HFF-Myc (cell line): ENCODE results near the gene LRIG3.
"Not testable (repeated sequence)": the region's sequence is repeated elsewhere in the genome, so short reads cannot be mapped to it uniquely, and the experiment has no call there.

Experiments used
- DNase-seq: peaks from one replicate; pipeline ENCODE4 v3.0.0-alpha.2; 2011; ENCODE audit warnings: low read depth; ENCODE audit errors: extremely low read depth
- H3K4me3 ChIP-seq: replicated peaks from 2 replicates; pipeline ENCODE4 v1.5.1; 2011; ENCODE audit warnings: low read depth, mild to moderate bottlenecking, control low read depth, low read length
- TF ChIP-seq, protein P1 (sequence below): IDR thresholded peaks from 2 replicates; pipeline ENCODE4 v1.5.1; 2012; ENCODE audit warnings: mild to moderate bottlenecking, low read depth, low read length, control low read depth; ENCODE audit errors: missing control alignments

LRIG3 gene

GRCh38 chr12:58905422-58905821 is 14.9 kb downstream of the LRIG3 start:
- no peak for DNase-seq
- TF ChIP-seq, protein P1, sequence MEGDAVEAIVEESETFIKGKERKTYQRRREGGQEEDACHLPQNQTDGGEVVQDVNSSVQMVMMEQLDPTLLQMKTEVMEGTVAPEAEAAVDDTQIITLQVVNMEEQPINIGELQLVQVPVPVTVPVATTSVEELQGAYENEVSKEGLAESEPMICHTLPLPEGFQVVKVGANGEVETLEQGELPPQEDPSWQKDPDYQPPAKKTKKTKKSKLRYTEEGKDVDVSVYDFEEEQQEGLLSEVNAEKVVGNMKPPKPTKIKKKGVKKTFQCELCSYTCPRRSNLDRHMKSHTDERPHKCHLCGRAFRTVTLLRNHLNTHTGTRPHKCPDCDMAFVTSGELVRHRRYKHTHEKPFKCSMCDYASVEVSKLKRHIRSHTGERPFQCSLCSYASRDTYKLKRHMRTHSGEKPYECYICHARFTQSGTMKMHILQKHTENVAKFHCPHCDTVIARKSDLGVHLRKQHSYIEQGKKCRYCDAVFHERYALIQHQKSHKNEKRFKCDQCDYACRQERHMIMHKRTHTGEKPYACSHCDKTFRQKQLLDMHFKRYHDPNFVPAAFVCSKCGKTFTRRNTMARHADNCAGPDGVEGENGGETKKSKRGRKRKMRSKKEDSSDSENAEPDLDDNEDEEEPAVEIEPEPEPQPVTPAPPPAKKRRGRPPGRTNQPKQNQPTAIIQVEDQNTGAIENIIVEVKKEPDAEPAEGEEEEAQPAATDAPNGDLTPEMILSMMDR = no peak
- no peak overlapping the region for H3K4me3 ChIP-seq

GRCh38 chr12:58902726-58903125 is 17.6 kb downstream of the LRIG3 start:
- DNase-seq, H3K4me3 ChIP-seq: not testable (repeated sequence)

DNA sequence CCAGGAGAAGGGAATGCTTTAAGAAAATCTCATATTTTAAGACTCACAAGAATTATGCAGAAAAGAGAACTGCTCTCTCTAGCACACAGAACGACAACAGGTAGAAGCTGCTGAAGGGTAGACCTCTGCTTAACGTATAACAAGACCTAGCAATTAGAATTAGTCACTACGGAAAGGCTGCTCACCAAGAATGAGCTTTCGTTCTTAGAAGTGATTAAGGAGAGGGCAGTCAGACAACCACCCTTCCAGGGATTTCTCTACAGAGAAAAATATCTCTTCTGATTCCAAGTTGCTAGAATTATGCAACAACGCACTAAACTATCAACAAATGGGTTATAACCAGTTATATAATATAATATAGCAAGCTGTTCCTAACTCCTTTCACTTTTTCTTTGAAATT is 18.6 kb downstream of the LRIG3 start:
- DNase-seq = no peak
- no peak overlapping the region for H3K4me3 ChIP-seq

GRCh38 chr12:58897969-58898368 is 22.3 kb downstream of the LRIG3 start:
- no peak for DNase-seq
- H3K4me3 ChIP-seq = no peak overlapping the region
- TF ChIP-seq, protein P1 = no peak

More for the DNA sequence above, 18.6 kb downstream of the LRIG3 start:
- TF ChIP-seq, protein P1 = no peak

DNA sequence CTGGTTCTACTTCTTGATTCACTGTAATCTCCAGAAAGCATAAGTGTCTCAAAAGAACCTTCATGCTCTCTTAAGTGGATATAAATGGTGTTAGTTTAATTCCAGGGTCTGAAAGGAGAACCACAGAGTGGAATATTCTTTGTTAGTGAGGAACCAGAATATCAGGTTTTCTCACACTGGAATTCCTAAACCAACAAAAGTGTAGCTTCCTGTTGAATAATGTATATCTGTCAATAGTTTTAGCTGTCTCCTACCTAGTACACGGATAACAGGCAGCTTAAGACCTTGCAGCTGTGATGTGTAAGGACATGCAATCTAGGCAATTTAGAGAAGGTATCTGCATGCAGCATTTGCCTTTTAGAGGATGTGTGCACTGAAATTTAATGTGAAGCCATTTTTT is 24.0 kb downstream of the LRIG3 start:
- DNase-seq = no peak
- TF ChIP-seq, protein P1 = no peak
- no peak overlapping the region for H3K4me3 ChIP-seq

DNA sequence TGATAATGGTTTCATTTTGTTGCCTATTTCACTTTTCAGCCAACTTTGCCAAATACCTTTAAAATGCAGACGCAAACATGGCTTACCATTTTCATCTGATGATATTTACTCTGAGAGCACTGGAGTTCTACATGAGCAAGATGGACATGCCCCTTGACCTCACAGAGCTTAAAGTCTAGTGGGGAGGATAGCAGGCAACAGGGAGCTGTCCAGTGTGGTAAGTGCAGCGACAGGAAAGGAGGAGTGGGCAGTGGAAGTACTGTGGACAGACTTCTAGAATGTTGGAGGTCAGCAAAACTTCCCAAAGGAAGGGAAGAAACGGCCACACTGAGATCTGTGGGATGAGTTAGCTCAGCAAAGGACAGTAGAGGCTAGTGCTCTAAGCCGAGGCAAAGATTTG is 25.3 kb downstream of the LRIG3 start:
- no peak overlapping the region for H3K4me3 ChIP-seq
- TF ChIP-seq, protein P1 = no peak
- no peak for DNase-seq

DNA sequence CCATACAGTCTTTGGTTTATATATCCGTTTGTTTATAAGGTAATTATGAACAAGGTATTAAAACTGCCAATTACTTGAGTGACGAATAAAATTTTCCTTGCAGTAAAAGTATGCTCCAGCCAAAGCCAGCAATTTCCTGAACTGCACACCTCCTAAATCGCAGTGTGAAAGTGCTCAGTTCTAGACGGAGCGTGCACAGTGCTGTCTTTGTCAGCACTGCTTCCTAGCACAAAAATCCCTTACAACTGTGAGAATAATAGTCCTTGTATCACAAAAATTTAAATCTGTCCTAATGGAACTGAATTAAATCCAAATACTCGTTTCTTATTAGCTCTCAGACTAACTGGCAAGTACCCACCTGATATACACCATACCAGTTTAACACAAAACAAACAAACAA is 26.3 kb downstream of the LRIG3 start:
- TF ChIP-seq, protein P1 = no peak
- DNase-seq = no peak
- H3K4me3 ChIP-seq = no peak overlapping the region
